D341Med (cell line): Measurements from ENCODE around the gene DLG1.

ENCODE experiments used
- DNase-seq: peaks from one replicate; pipeline ENCODE4 v3.0.0; 2012; ENCODE audit warnings: low spot score

DLG1 gene

GRCh38 chr3:197171481-197172067, 126.8 kb downstream of the DLG1 start:
- no peak for DNase-seq

GRCh38 chr3:197169028-197169427, 129.4 kb downstream of the DLG1 start:
- no peak for DNase-seq

- no peak for DNase-seq
Observed at GRCh38 chr3:197168606-197169005, 129.8 kb downstream of the DLG1 start.

- DNase-seq: no peak
Observed at GRCh38 chr3:197168063-197168462, 130.3 kb downstream of the DLG1 start.

GRCh38 chr3:197167549-197167948, 130.9 kb downstream of the DLG1 start:
- DNase-seq: no peak

GRCh38 chr3:197165890-197166289, 132.5 kb downstream of the DLG1 start:
- no peak for DNase-seq

GRCh38 chr3:197155046-197155445, 143.4 kb downstream of the DLG1 start:
- no peak for DNase-seq

- no peak for DNase-seq
Observed at GRCh38 chr3:197151580-197151979, 146.8 kb downstream of the DLG1 start.

- no peak for DNase-seq
Observed at GRCh38 chr3:197149528-197149927, 148.9 kb downstream of the DLG1 start.

GRCh38 chr3:197144188-197144587, 154.2 kb downstream of the DLG1 start:
- DNase-seq: no peak

GRCh38 chr3:197139586-197139985, 158.8 kb downstream of the DLG1 start:
- no peak for DNase-seq

GRCh38 chr3:197137751-197138150, 160.7 kb downstream of the DLG1 start:
- DNase-seq: no peak

- no peak for DNase-seq
Observed at GRCh38 chr3:197136744-197137143, 161.7 kb downstream of the DLG1 start.

GRCh38 chr3:197135212-197135611, 163.2 kb downstream of the DLG1 start:
- no peak for DNase-seq

GRCh38 chr3:197132916-197133530, 165.4 kb downstream of the DLG1 start:
- DNase-seq: no peak

GRCh38 chr3:197125636-197126035, 172.8 kb downstream of the DLG1 start:
- no peak for DNase-seq

GRCh38 chr3:197124713-197125112, 173.7 kb downstream of the DLG1 start:
- DNase-seq: no peak

- DNase-seq: no peak
Observed at GRCh38 chr3:197122394-197122793, 176.0 kb downstream of the DLG1 start.

- DNase-seq: no peak
Observed at GRCh38 chr3:197117114-197117513, 181.3 kb downstream of the DLG1 start.

- DNase-seq: no peak
Observed at GRCh38 chr3:197114007-197114406, 184.4 kb downstream of the DLG1 start.

GRCh38 chr3:197111685-197112084, 186.7 kb downstream of the DLG1 start:
- DNase-seq: no peak

GRCh38 chr3:197105786-197106185, 192.6 kb downstream of the DLG1 start:
- DNase-seq: no peak

- no peak for DNase-seq
Observed at GRCh38 chr3:197104738-197105137, 193.7 kb downstream of the DLG1 start.

GRCh38 chr3:197103766-197104165, 194.6 kb downstream of the DLG1 start:
- no peak for DNase-seq
